ENCODE measurements around the gene NAA50. TPM values are rescaled to one million over a fixed set of nuclear protein-coding genes. Genes with fewer than 3 reads are reported as not detected.

NAA50 gene
- polyA plus RNA-seq, 1 of the 3 experiments (the other 2 are of a cell fraction): 79.5 TPM

GRCh38 chr3:113764698-113765097 is 18.6 kb upstream of the NAA50 start:
- WGBS (ENCODE audit: low lambda C conversion rate): 95% methylated on average over 2 of the region's 2 CpGs
- ChIA-PET CTCF (interaction anchor here (0.9 to 1.3 kb wide), 4 partner anchors 19 to 79 kb away, joined by 3 to 5 read pairs (median 3); partner anchors contain the start of genes ATP6V1A and NAA50), POLR2A (no interaction called here)
- TF ChIP-seq SIN3A (IDR thresholded peaks at IDR 0.05; ENCODE audit: borderline replicate concordance, low read depth, low read length) (no peak), RFX5 (IDR thresholded peaks at IDR 0.05; ENCODE audit: low read length) (no peak), USF1 (IDR thresholded peaks at IDR 0.05; ENCODE audit: borderline replicate concordance, low read depth) (no peak), MEF2A (IDR thresholded peaks at IDR 0.05; ENCODE audit: borderline replicate concordance, low read depth) (no peak), TAF1 (IDR thresholded peaks at IDR 0.05; ENCODE audit: borderline replicate concordance, low read depth, low read length) (no peak), EZH2phosphoT487 (IDR thresholded peaks at IDR 0.05; ENCODE audit: borderline replicate concordance, low read depth) (no peak), JUND (IDR thresholded peaks at IDR 0.05) (no peak), GATA2 (CRISPR knock-in tag; IDR thresholded peaks at IDR 0.05) (no peak), NRF1 (IDR thresholded peaks at IDR 0.05; ENCODE audit: low read depth, low read length) (no peak), CHD2 (IDR thresholded peaks at IDR 0.05; ENCODE audit: low read length, partially characterized antibody) (no peak), REST (IDR thresholded peaks at IDR 0.05; ENCODE audit: low read depth, low read length) (no peak), USF2 (IDR thresholded peaks at IDR 0.05; ENCODE audit: borderline replicate concordance, low read depth, low read length) (no peak), RCOR1 (IDR thresholded peaks at IDR 0.05; ENCODE audit: low read length) (no peak), PBX3 (IDR thresholded peaks at IDR 0.05) (no peak), CTCF (IDR thresholded peaks at IDR 0.05) (no peak), ZBTB33 (IDR thresholded peaks at IDR 0.05; ENCODE audit: borderline replicate concordance, low read depth) (no peak), IRF3 (IDR thresholded peaks at IDR 0.05; ENCODE audit: low read depth, low read length) (no peak), MXI1 (IDR thresholded peaks at IDR 0.05; ENCODE audit: low read depth, low read length) (no peak), TCF12 (IDR thresholded peaks at IDR 0.05) (no peak), POLR2AphosphoS5 (IDR thresholded peaks at IDR 0.05; ENCODE audit: low read depth, low read length) (no peak)
- H3K9ac ChIP-seq: no peak overlapping the region
- H3F3A ChIP-seq (replicated peaks; ENCODE audit: insufficient read depth): no peaks in the 10 kb centered on the region
- H3K9me3 ChIP-seq: no peaks in the 10 kb centered on the region
- no peak overlapping the region for H3K27ac ChIP-seq (ENCODE audit: low read depth in 2 of 2, low read length in 1 of 2)
- no peak overlapping the region for H3K4me2 ChIP-seq
- H4K20me1 ChIP-seq (ENCODE audit: insufficient read depth): no peaks in the 10 kb centered on the region
- no peaks in the 10 kb centered on the region for H3K9me2 ChIP-seq
- H3K79me2 ChIP-seq (ENCODE audit: insufficient read depth): peaks cover 9% of the 10 kb centered on the region; the same call in 1 of the 2 replicates
- no peaks in the 10 kb centered on the region for H3K4me1 ChIP-seq (ENCODE audit: control insufficient read depth in 1 of 2, insufficient read depth in 2 of 2, low read depth in 1 of 2, low read length in 1 of 2)
- no peaks in the 10 kb centered on the region for H3K27me3 ChIP-seq (ENCODE audit: insufficient read depth)
- no peak overlapping the region for H2AFZ ChIP-seq (ENCODE audit: low read depth)
- no peaks in the 10 kb centered on the region for H3K36me3 ChIP-seq (replicated peaks in 1 of 2; ENCODE audit: control insufficient read depth in 1 of 2, insufficient read depth in 2 of 2, low read length in 1 of 2)
- no peak for DNase-seq
- H3K4me3 ChIP-seq (ENCODE audit: low read depth in 2 of 2, low read length in 1 of 2): no peak overlapping the region
